OCI-LY1 (cell line): Measurements from ENCODE around the gene LIMD2.

Source experiments
- CTCF ChIP-seq: fragments of 200-600 bp; sonication (generic), shearing (Covaris generic); IDR thresholded peaks from 2 replicates; pipeline ENCODE4 v1.5.1; 2017; ENCODE audit warnings: mild to moderate bottlenecking, antibody characterized with exemption, low read length, moderate library complexity, mixed read lengths
- EZH2 ChIP-seq: fragments of 200-600 bp; sonication (generic), shearing (Covaris generic); IDR thresholded peaks from 2 replicates; pipeline ENCODE4 v1.8.0; 2017; ENCODE audit warnings: borderline replicate concordance, mixed run types, mild to moderate bottlenecking, antibody characterized with exemption, low read length, moderate library complexity, mixed read lengths

GRCh38 chr17:63718988-63719387 is 19.1 kb upstream of the LIMD2 start:
- TF ChIP-seq CTCF (no peak), EZH2 (no peak)
